ENCODE results near the gene RUFY2. TPM values are rescaled to one million over a fixed set of nuclear protein-coding genes. Genes with fewer than 3 reads are reported as not detected.
"Not testable (repeated sequence)": the region's sequence is repeated elsewhere in the genome, so short reads cannot be mapped to it uniquely, and the experiment has no call there.

The RUFY2 gene
- polyA plus RNA-seq (2012; ENCODE audit: insufficient read depth, insufficient read length, low read depth) = 13.7 TPM

- Histone ChIP-seq H3K36me3 (no peaks in the 10 kb centered on the region), H3K4me3 (ENCODE audit: low read depth, low read length) (peak within 1 kb of the TSS; percentile 88), H3K27me3 (no peaks in the 10 kb centered on the region), H3K9me3 (no peaks in the 10 kb centered on the region), H3K4me1 (no peaks in the 10 kb centered on the region)
- peak; percentile 89 for DNase-seq
- TF ChIP-seq CTCF (IDR thresholded peaks at IDR 0.05; ENCODE audit: low read depth, low read length) = peak; percentile 26; the same call in 1 of the 2 replicates
Observed at GRCh38 chr10:68406815-68407548, at the start of gene RUFY2. TSS of gene RUFY2 (minus strand) at chr10:68407277. CDS start at chr10:68407189, 88 bp downstream.

- H3K9me3 ChIP-seq; H3K27me3 ChIP-seq; H3K4me3 ChIP-seq (ENCODE audit: low read depth, low read length); H3K4me1 ChIP-seq: not testable (repeated sequence)
- DNase-seq = peak; percentile 25
- H3K36me3 ChIP-seq = peaks cover 39% of the 10 kb centered on the region
Observed at GRCh38 chr10:68449698-68450097, 42.6 kb upstream of the RUFY2 start.

GRCh38 chr10:68446179-68446578, 39.1 kb upstream of the RUFY2 start:
- no peak for DNase-seq
- Histone ChIP-seq H3K27me3 (no peaks in the 10 kb centered on the region), H3K36me3 (peaks cover 28% of the 10 kb centered on the region), H3K4me1 (no peaks in the 10 kb centered on the region), H3K4me3 (ENCODE audit: low read depth, low read length) (no peak overlapping the region), H3K9me3 (no peaks in the 10 kb centered on the region)
- TF ChIP-seq CTCF (IDR thresholded peaks at IDR 0.05; ENCODE audit: low read depth, low read length) = no peak

GRCh38 chr10:68442971-68443370, 35.9 kb upstream of the RUFY2 start:
- DNase-seq = no peak
- no peaks in the 10 kb centered on the region for H3K27me3 ChIP-seq
- no peak overlapping the region for H3K4me3 ChIP-seq (ENCODE audit: low read depth, low read length)
- H3K9me3 ChIP-seq = no peaks in the 10 kb centered on the region
- TF ChIP-seq CTCF (IDR thresholded peaks at IDR 0.05; ENCODE audit: low read depth, low read length) = no peak
- peaks cover 25% of the 10 kb centered on the region for H3K36me3 ChIP-seq
- H3K4me1 ChIP-seq = no peaks in the 10 kb centered on the region

- Histone ChIP-seq H3K9me3 (no peaks in the 10 kb centered on the region), H3K36me3 (peaks cover 38% of the 10 kb centered on the region), H3K27me3 (no peaks in the 10 kb centered on the region), H3K4me1 (no peaks in the 10 kb centered on the region), H3K4me3 (ENCODE audit: low read depth, low read length) (no peak overlapping the region)
- TF ChIP-seq CTCF (IDR thresholded peaks at IDR 0.05; ENCODE audit: low read depth, low read length) = no peak
- DNase-seq = no peak
Observed at GRCh38 chr10:68440898-68441297, 33.8 kb upstream of the RUFY2 start.

GRCh38 chr10:68435803-68436202, 28.7 kb upstream of the RUFY2 start:
- H3K9me3 ChIP-seq = no peaks in the 10 kb centered on the region
- H3K4me3 ChIP-seq (ENCODE audit: low read depth, low read length) = no peak overlapping the region
- H3K36me3 ChIP-seq = peaks cover 37% of the 10 kb centered on the region
- no peak for DNase-seq
- TF ChIP-seq CTCF (IDR thresholded peaks at IDR 0.05; ENCODE audit: low read depth, low read length) = no peak
- H3K27me3 ChIP-seq = no peaks in the 10 kb centered on the region
- no peaks in the 10 kb centered on the region for H3K4me1 ChIP-seq
